Left ventricle myocardium superior (tissue), 1 donor: ENCODE data around the gene VOPP1. TPM values are rescaled to one million over a fixed set of nuclear protein-coding genes. Genes with fewer than 3 reads are reported as not detected.

ENCODE experiments used
- ATAC-seq: fragments of 200-7000 bp; cut with Tn5 transposase; one replicate; pipeline ENCODE4 v1.9.1; 2020; ENCODE audit warnings: mild to moderate bottlenecking, moderate library complexity
- DNase-seq: peaks from one replicate; pipeline ENCODE4 v3.0.0-alpha.2; 2020
- intact Hi-C: fragments of 100-400 bp; cut with micrococcal nuclease; formaldehyde crosslinking; loops from one replicate; pipeline ENCODE4 v1.11.0; 2022
- total RNA-seq: library from RNA; stranded (reverse); fragmentation: NEBNext Ultra II Directional; extraction: Animal tissue kit (Norgen Biotek cat#: 25700); gene quantifications from one replicate; pipeline ENCODE4 v1.2.1, GENCODE V29; 2021
- donor health status: DM: no; HTN: yes; CAD: no; lungs with severe emphysema.

Gene VOPP1
- total RNA-seq, 1 donor from 2014 or later, result 23.4 TPM

DNA sequence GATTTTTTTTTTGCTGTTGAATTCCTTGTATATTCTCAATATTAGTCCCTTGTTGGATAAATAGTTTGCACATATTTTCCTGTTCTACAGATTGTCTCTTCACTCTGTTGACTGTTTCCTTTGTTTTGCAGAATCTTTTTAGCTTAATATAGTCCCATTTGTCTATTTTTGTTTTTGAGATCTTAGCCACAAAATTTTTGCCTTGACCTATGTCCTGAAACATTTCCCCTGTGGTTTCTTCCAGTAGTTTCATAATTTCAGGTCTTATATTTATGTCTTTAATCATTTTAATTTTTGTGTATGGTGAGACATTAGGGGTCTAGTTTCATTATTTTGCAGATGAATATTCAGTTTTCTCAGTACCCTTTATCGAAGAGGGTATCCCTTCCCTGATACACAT, 114.5 kb downstream of the VOPP1 start:
- no peak for DNase-seq
- intact Hi-C loops, result no loop called here
- ATAC-seq, result no peak

DNA sequence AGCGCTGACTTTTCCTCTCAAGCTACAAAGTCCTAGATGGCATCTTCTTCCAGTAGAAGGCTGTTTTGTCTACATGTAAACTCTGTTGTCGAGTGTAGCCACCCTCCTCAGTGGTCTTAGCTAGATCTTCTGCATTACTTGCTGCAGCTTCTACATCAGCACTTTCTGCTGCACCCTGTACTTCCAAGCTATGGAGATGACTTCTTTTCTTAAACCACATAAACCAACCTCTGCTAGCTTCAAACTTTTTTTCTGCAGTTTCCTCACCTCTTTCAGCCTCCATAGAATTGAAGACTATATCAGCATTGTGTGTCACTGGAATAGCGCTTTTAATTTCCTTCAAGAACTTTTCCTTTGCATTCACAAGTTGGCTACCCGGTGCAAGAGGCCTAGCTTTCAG, 119.3 kb downstream of the VOPP1 start:
- DNase-seq (no peak), ATAC-seq (no peak)
- intact Hi-C loops, result no loop called here

- intact Hi-C loops, result no loop called here
- DNase-seq, result no peak
- ATAC-seq, result no peak
These were observed 122.2 kb downstream of the VOPP1 start for GRCh38 chr7:55449992-55450535.

DNA sequence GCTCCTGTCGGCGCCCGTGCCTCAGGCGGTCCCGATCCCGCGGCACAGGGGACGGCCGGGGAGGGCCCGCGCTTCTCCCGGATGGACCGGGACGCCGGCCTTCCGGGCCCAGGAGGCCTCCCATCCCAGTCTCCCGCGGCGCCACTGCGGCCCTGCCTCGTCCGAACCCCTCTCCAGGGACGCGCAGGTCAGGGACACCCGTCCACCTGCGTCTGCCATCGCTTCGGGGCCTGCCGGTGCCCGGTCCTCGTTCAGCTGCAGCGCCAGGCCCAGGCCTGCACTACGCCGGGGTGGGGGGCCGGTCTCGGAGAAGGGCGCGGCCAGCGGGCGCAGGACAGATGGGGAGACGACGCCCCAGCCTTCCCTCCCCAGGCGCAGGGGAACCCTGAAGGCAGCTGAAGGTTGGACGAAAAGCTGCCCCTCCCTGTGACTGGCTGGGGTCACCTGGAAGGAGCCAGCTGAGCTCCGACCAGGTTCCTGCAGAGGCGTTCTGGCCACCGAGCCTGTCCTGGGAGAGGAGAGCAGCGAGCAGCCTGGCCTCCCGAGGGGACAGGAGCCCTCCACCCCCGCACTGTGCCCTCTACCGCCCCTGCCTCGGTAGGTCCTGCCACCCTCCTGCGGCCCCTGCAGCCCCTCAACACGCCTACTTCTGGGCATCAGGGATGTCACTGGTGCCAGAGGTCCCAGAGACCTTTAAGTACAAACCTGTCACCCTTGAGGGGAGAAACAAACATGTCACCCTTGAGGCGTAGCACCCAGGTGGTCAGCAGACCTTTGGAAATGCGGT, 122.9 kb downstream of the VOPP1 start:
- no peak for ATAC-seq
- DNase-seq, result no peak
- intact Hi-C loops, result no loop called here

- DNase-seq (no peak), ATAC-seq (no peak)
- intact Hi-C loops, result no loop called here
These were observed 123.8 kb downstream of the VOPP1 start for GRCh38 chr7:55448526-55448925.

GRCh38 chr7:55444786-55445185, 127.5 kb downstream of the VOPP1 start:
- DNase-seq (no peak), ATAC-seq (no peak)
- intact Hi-C loops, result no loop called here

GRCh38 chr7:55441774-55442522, 130.4 kb downstream of the VOPP1 start:
- ATAC-seq, result peak; percentile 35
- intact Hi-C loops, result no loop called here
- DNase-seq, result no peak

DNA sequence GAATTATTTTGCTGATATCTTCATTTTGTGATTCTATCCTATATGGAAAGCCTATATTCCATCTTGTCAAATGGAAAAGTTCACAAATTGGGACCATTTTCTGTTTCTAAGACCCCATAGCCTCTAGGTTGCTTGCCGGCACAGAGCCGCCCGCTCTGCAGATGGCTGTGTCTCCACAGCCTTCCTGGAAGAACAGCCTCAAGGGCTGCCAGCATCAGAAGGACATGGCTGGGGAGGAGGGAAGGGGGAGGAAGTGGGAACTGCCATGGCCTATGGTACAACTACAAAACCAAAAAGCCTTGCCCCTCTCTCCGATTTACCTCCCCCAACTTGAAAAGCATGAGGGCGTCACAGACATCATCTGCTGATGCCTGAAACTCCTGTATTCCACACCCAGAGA, 131.3 kb downstream of the VOPP1 start:
- intact Hi-C loops, result no loop called here
- DNase-seq (no peak), ATAC-seq (no peak)

DNA sequence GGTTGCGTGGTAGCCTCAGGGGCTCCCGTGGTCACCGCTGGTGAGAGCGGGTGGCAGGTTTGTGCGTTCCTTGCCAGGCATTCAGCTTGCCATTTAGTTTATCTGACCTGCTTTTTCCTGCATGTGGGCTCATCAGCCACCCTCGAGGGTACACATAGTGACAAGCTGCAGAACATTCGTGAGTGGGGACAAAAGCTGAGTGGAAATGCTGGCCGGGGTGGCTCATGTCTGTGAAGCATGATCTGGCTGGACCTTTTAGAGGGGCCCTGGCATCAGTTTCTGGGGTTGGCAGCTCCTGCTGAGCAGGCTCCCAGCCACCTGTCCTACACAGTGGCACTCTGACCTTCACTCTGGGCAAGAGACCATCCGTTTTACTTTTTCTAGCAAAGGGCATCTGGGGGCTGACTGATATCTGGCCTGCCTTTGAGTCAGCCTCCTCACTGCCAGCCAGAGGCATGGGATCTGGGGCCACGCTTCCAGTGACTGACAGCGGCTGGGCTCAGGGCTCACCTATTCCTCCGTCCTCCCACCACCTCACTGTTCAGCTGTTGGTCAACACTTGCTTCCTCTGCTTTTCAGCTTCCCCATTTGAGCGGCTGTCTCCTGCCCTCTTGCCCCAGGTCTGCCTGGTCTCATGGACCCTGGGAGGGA, 132.1 kb downstream of the VOPP1 start:
- intact Hi-C loops, result no loop called here
- ATAC-seq, result peak; percentile 75

DNA sequence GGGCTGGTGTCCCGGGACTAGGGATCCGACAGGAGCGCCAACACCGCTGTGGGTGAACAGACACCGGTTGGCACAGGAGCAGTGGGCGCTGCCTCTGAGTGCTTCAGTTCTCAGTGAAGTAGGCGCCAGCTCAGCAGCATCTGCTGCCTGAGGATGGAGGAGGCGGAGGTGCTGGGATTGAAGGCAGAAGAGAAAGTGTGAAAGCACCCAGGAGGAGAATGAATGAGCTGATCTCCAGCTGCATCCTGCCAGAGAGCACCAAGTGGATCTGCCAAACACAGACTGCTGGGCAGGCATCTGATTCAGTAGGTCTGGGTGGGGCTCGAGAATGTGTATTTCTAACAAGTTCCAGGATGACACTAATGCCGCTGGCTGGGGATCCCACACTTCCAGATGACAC, 132.7 kb downstream of the VOPP1 start:
- peak; percentile 34 for ATAC-seq
- no peak for DNase-seq
- intact Hi-C loops, result no loop called here

More for the DNA sequence above, 132.1 kb downstream of the VOPP1 start:
- DNase-seq, result no peak

DNA sequence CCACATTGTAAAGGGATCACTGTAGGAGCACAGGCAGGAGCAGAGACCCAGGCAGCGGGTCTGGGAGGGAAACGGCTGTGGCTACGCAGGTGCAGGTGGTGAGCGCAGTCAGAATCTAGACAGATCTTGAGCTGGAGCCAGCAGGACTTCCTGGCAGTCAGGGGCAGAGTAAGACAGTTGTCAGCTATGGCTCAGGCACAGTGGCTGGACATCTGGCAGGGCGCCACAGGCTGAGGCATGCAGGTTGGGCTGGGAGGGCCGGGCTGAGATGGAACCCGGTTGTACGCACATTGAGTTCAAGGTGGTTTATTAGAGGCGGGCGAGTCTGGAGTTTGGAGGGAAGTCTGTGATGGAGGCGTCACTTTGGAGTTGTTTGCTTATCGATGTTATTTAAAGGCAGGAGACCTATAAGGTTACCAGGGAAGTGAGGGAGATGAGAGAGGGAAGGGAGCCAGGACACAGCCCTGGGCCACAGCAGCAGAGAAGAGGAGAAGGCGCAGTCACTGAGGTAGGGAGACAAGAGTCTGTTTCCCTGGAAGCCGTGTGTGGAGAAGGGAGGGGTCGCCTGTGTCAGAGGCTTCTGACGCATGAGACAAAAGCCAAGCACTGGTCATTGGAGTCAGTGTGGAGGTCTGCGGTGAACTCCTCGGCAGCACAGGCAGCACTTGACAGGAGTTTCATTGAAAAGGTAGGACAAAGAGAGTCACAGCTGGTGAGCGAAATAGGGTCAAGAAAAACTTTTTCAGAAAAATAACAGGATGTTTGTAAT, 133.4 kb downstream of the VOPP1 start:
- peak; percentile 79 for DNase-seq
- intact Hi-C loops, result no loop called here
- peak; percentile 73 for ATAC-seq

DNA sequence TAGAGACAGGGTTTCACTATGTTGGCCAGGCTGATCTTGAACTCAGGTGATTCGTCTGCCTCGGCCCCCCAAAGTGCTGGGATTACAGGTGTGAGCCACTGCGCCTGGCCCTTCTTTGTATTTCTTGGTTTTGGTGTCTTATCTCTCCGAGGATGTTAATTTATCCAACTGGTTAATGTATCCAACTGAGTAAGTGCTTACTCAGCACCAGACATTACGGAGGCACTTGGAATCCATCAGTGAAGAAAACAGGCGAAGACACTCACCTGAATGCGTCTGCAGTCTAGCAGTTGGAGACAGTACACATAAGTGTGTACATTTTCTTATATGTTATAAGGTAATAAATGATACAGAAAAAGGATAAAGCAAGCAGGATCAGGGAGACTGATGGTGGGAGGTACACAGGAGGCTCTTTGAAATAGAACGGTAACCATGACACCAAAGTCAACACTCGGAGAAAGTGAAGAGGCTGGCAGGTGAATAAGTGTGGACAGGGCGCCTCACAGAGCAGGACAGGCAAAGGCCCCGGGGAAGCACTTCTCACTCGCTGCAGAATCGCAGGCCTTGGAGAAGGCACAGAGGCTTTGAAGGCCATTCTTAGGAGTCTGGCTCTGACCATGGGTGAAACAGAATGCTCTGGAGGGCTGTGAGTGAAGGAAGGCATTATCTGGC, 134.1 kb downstream of the VOPP1 start:
- no peak for DNase-seq
- intact Hi-C loops, result no loop called here
- ATAC-seq, result no peak

DNA sequence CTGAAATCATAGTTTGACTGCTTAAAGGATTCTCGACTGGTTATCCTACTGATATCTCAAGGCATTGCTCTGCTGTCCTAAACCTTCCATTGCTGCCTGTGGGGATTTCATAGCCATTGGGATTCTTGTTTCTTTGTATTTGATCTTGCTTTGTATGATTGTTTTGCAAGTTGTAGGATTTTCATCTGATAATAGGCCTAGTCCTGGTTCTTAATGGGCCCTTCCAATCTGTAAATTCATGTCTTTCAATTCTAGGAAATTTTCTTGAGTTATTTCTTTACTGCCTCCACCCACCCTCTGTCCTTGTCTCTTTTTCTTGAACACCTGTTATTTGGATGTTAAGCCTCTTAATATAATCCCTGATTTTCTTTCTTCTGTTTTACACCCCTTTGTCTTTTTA, 134.9 kb downstream of the VOPP1 start:
- no peak for ATAC-seq
- no peak for DNase-seq
- intact Hi-C loops, result no loop called here

GRCh38 chr7:55436457-55436856, 135.8 kb downstream of the VOPP1 start:
- no peak for DNase-seq
- intact Hi-C loops, result no loop called here

GRCh38 chr7:55435466-55435865, 136.8 kb downstream of the VOPP1 start:
- intact Hi-C loops, result no loop called here
- no peak for ATAC-seq
- DNase-seq, result no peak

More at GRCh38 chr7:55436457-55436856, 135.8 kb downstream of the VOPP1 start:
- no peak for ATAC-seq

DNA sequence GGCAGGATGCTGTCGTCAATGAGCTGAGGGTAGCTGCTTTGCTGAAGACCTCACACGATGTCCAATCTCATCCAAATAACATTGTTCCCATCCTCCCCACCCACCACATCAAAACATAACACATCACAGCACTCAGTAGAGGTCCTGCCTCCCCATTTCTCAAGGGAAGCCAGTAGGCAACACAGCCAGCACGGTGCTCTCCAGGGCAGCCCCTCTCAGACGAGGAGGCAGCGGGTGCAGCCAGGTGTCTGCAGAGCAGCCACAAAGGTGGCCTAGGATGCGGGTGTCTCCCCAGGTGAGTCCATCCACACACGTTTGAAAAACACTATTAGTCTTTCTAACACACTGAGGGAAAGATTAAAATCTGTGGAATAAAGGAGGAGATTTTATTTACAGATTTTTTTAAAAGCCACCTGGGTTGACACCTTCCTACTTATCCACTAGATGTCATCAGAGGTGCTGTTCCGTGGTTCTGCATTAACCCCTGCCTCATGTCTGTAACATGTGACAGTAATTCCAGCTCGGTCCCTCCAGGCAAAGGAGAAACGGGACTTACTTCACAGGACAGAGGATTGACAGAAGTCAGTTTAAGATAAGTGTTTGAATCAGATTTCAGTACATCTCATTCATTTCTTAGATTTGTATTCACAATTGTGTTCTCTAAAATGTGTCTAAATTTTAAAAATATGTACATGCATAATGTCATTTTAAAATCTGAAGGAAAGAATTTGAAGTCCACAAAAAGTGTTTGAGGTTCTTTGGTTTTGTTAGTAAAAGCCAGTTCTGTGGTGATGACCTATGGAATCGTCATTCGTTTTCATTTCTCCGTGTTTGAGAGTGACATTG, 139.1 kb downstream of the VOPP1 start:
- intact Hi-C loops, result no loop called here
- ATAC-seq (peak; percentile 64), DNase-seq (no peak)

GRCh38 chr7:55432506-55432905, 139.8 kb downstream of the VOPP1 start:
- ATAC-seq, result no peak
- no peak for DNase-seq
- intact Hi-C loops, result no loop called here

DNA sequence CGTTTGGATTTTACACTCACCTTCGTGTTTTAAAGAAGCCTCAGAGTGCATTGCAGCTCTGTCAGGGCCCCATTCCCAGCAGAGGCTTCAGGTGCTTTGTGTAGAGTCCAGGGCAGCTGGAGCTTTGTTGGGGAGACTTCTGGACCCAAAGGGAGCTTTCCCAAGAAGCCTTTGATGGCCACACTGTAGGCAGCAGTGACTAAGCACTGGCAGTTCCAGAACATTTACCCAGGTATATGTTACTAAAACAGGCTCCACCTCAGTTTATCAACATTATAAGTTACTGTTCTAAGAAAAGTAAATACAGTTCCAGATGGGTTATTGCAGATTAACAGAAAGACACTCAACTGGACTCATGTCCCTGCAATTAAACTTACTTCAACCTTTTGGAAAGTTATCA, 140.4 kb downstream of the VOPP1 start:
- no peak for DNase-seq
- intact Hi-C loops, result no loop called here
- no peak for ATAC-seq
